CD4-positive, alpha-beta T cell (primary cell): Measurements from ENCODE around the gene DNAH1. TPM values are rescaled to one million over a fixed set of nuclear protein-coding genes. Genes with fewer than 3 reads are reported as not detected.
"Not testable (repeated sequence)": the region's sequence is repeated elsewhere in the genome, so short reads cannot be mapped to it uniquely, and the experiment has no call there.

Source experiments
- ATAC-seq: fragments of 200-7000 bp; cut with Tn5 transposase; one replicate; pipeline ENCODE4 v1.10.0; 2022; ENCODE audit warnings: mild to moderate bottlenecking; ENCODE audit not compliant: poor library complexity
- CTCF ChIA-PET: fragments of 350-600 bp; sonication (Branson Sonifier 250); formaldehyde crosslinking; loops from one replicate; lab custom pipeline; 2021; ENCODE audit warnings: antibody characterized with exemption, inconsistent platforms; lab: Charles Lee
- POLR2A ChIA-PET: fragments of 350-600 bp; sonication (Branson Sonifier 250); formaldehyde crosslinking; loops from one replicate; lab custom pipeline; 2021; ENCODE audit warnings: antibody characterized with exemption, inconsistent platforms; lab: Charles Lee
- DNase-seq, 14 experiments: peaks; one replicate each; pipeline ENCODE4 v3.0.0-alpha.2; 2013 to 2020; ENCODE audit warnings: mixed read lengths in 2 of 14
- H3K27ac ChIP-seq, 2 donors: one replicate each; pipeline versions ENCODE4 v1.5.1 to v1.7.0; 2013; ENCODE audit warnings: low read length in 2 of 2, low read depth in 1 of 2, mild to moderate bottlenecking in 1 of 2
- H3K27me3 ChIP-seq, 2 experiments: 1 replicate in 1 of 2; 2 replicates in 1 of 2; pipeline versions ENCODE4 v1.6.1 to v1.7.0; 2013; ENCODE audit warnings: low read length in 2 of 2, control low read depth in 1 of 2, mild to moderate bottlenecking in 1 of 2, moderate library complexity in 1 of 2; ENCODE audit not compliant: insufficient read depth in 2 of 2, control insufficient read depth in 1 of 2
- H3K36me3 ChIP-seq: one replicate; pipeline ENCODE4 v1.6.1; 2013; ENCODE audit warnings: low read length, control low read depth; ENCODE audit not compliant: insufficient read depth
- H3K4me1 ChIP-seq: one replicate; pipeline ENCODE4 v1.6.1; 2013; ENCODE audit warnings: low read length, control low read depth; ENCODE audit not compliant: insufficient read depth
- H3K4me3 ChIP-seq: one replicate; pipeline ENCODE4 v1.5.1; 2013; ENCODE audit warnings: mild to moderate bottlenecking, low read length, moderate library complexity
- H3K9me3 ChIP-seq, 2 experiments: 1 replicate in 1 of 2; 2 replicates in 1 of 2; pipeline versions ENCODE4 v1.6.1 to v1.7.0; 2013; ENCODE audit warnings: low read length in 2 of 2, mild to moderate bottlenecking in 2 of 2, control low read depth in 1 of 2, moderate library complexity in 1 of 2; ENCODE audit not compliant: control insufficient read depth in 1 of 2, insufficient read depth in 1 of 2
- H3K27ac Mint-ChIP-seq: one replicate; pipeline ENCODE4 v1.8.0; 2020; ENCODE audit warnings: mixed read lengths
- H3K27me3 Mint-ChIP-seq: one replicate; pipeline ENCODE4 v1.8.0; 2021; ENCODE audit warnings: mixed read lengths
- H3K36me3 Mint-ChIP-seq: one replicate; pipeline ENCODE4 v1.8.0; 2021; ENCODE audit warnings: low read depth, mixed read lengths
- H3K4me1 Mint-ChIP-seq: one replicate; pipeline ENCODE4 v1.8.0; 2021; ENCODE audit warnings: low read depth, mixed read lengths
- H3K4me3 Mint-ChIP-seq: one replicate; pipeline ENCODE4 v1.8.0; 2020; ENCODE audit warnings: mild to moderate bottlenecking, mixed read lengths
- H3K9me3 Mint-ChIP-seq: one replicate; pipeline ENCODE4 v1.8.0; 2020; ENCODE audit warnings: mixed read lengths
- CTCF ChIP-seq: fragments of 200-600 bp; IDR thresholded peaks from one replicate; pipeline ENCODE4 v1.8.0; 2022; ENCODE audit warnings: antibody characterized with exemption, mild to moderate bottlenecking
- intact Hi-C, 2 experiments: fragments of 100-400 bp; cut with DNase I in 1 of 2; cut with micrococcal nuclease in 1 of 2; formaldehyde crosslinking; loops; one replicate each; pipeline versions ENCODE4 v1.15.1 to v1.9.0; 2023 to 2025; cut with DNase I, micrococcal nuclease
- total RNA-seq, 174 experiments: library from RNA in 2 of 174; stranded (reverse) in 2 of 174; gene quantifications; one replicate each; pipeline ENCODE4 v1.2.3 and lab custom pipeline; 2021 to 2026

The DNAH1 gene
- total RNA-seq, 2 experiments from 2014 or later, result 49.7 to 50.7 TPM

GRCh38 chr3:52333869-52334557 lies 17.9 kb downstream of the DNAH1 start:
- ChIA-PET CTCF (interaction anchor here (0.7 to 1.9 kb wide), 2 partner anchors 103 to 189 kb away, joined by 3 to 7 read pairs; no protein-coding TSS in a partner anchor), POLR2A (interaction anchor here (1.0 kb wide), 1 partner anchor 54 kb away, joined by 3 read pairs; no protein-coding TSS in a partner anchor)
- Histone ChIP-seq H3K27me3 (no peaks in the 10 kb centered on the region), H3K4me3 (no peak overlapping the region), H3K36me3 (peaks cover 27% of the 10 kb centered on the region), H3K4me1 (no peaks in the 10 kb centered on the region), H3K27ac (no peak overlapping the region), H3K9me3 (no peaks in the 10 kb centered on the region)
- DNase-seq (no peak), ATAC-seq (no peak)
- H3K36me3 Mint-ChIP-seq, result peaks cover 40% of the 10 kb centered on the region
- H3K9me3 Mint-ChIP-seq, result no peaks in the 10 kb centered on the region
- TF ChIP-seq CTCF, result no peak
- H3K4me3 Mint-ChIP-seq, result no peak overlapping the region
- intact Hi-C loops, result loop anchor here in 1 of 2 experiments (10.0 kb wide), 1 partner anchor 59 kb away; the partner anchor contains the start of gene WDR82
- peaks cover 4% of the 10 kb centered on the region for H3K4me1 Mint-ChIP-seq
- H3K27ac Mint-ChIP-seq, result no peak overlapping the region
- H3K27me3 Mint-ChIP-seq, result no peaks in the 10 kb centered on the region

GRCh38 chr3:52338131-52338530 lies 22.0 kb downstream of the DNAH1 start:
- DNase-seq, H3K27me3 ChIP-seq, H3K4me1 ChIP-seq, H3K9me3 ChIP-seq, H3K27me3 Mint-ChIP-seq, H3K9me3 Mint-ChIP-seq, H3K4me3 ChIP-seq, H3K4me3 Mint-ChIP-seq, H3K27ac ChIP-seq, ATAC-seq, H3K27ac Mint-ChIP-seq: not testable (repeated sequence)
- Mint-ChIP-seq H3K4me1 (peaks cover 11% of the 10 kb centered on the region), H3K36me3 (peaks cover 49% of the 10 kb centered on the region)
- peaks cover 18% of the 10 kb centered on the region for H3K36me3 ChIP-seq
- ChIA-PET POLR2A (interaction anchor here (1.7 to 2.9 kb wide), 3 partner anchors 60 to 118 kb away, joined by 7 to 15 read pairs (median 9); partner anchors contain the start of gene WDR82), CTCF (interaction anchor here (1.5 to 3.6 kb wide), 3 partner anchors 106 to 117 kb away, joined by 18 to 60 read pairs (median 49); partner anchors contain the start of gene TLR9)
- intact Hi-C loops, result loop anchor here in 1 of 2 experiments (10.0 kb wide), 1 partner anchor 63 kb away; the partner anchor contains the start of gene WDR82

GRCh38 chr3:52339612-52340011 lies 23.5 kb downstream of the DNAH1 start:
- Mint-ChIP-seq H3K27ac (no peak overlapping the region), H3K9me3 (no peaks in the 10 kb centered on the region), H3K27me3 (no peaks in the 10 kb centered on the region), H3K36me3 (peaks cover 44% of the 10 kb centered on the region), H3K4me1 (peaks cover 11% of the 10 kb centered on the region), H3K4me3 (no peak overlapping the region)
- no peak overlapping the region for H3K27ac ChIP-seq
- H3K27me3 ChIP-seq, result no peaks in the 10 kb centered on the region
- H3K4me1 ChIP-seq, result no peaks in the 10 kb centered on the region
- intact Hi-C loops, result loop anchor here (1.0 to 10.0 kb wide), 7 partner anchors 48 to 338 kb away; partner anchors contain the start of gene WDR82 (in 1 of the 2)
- H3K4me3 ChIP-seq, result no peak overlapping the region
- no peaks in the 10 kb centered on the region for H3K9me3 ChIP-seq
- CTCF ChIA-PET, result interaction anchor here (0.6 to 3.6 kb wide), 26 partner anchors 10 to 124 kb away, joined by 3 to 60 read pairs (median 5); partner anchors contain the start of genes TLR9, TWF2 and WDR82
- ATAC-seq (peak; percentile 76), DNase-seq (peak in 13 of 14 experiments; percentile 7 to 87 (median 28))
- peaks cover 14% of the 10 kb centered on the region for H3K36me3 ChIP-seq
- TF ChIP-seq CTCF, result peak; percentile 85
- POLR2A ChIA-PET, result interaction anchor here (0.6 to 2.9 kb wide), 13 partner anchors 50 to 188 kb away, joined by 3 to 15 read pairs (median 5); partner anchors contain the start of genes TWF2 and WDR82
